HEK293 (cell line): ENCODE results near the gene TASP1.
"Not testable (repeated sequence)": the region's sequence is repeated elsewhere in the genome, so short reads cannot be mapped to it uniquely, and the experiment has no call there.

Experiments
- CTCF ChIA-PET: fragments of 350-600 bp; formaldehyde crosslinking; extraction: SDS; loops from one replicate; lab custom pipeline; 2021; ENCODE audit warnings: antibody characterized with exemption; lab: Yijun Ruan, JAX
- POLR2A ChIA-PET: fragments of 300-600 bp; formaldehyde crosslinking; extraction: SDS; loops from one replicate; lab custom pipeline; 2020; ENCODE audit warnings: antibody characterized with exemption, inconsistent platforms; lab: Yijun Ruan, JAX
- H3K27ac ChIP-seq: fragments of 200-500 bp; sonication (Bioruptor generic); 2 replicates; pipeline ENCODE4 v1.5.1; 2014; ENCODE audit warnings: low read depth, low read length, control low read depth, inconsistent platforms; ENCODE audit errors: extremely low read depth
- H3K36me3 ChIP-seq, 2 experiments: fragments of 200-500 bp in 1 of 2; sonication (Bioruptor generic) in 1 of 2; 1 replicate in 1 of 2; 2 replicates in 1 of 2; pipeline ENCODE4 v1.5.1; 2014 to 2017; ENCODE audit warnings: inconsistent platforms in 2 of 2, low read length in 2 of 2; ENCODE audit not compliant: control insufficient read depth in 2 of 2, insufficient read depth in 1 of 2
- H3K4me1 ChIP-seq: fragments of 200-500 bp; sonication (Bioruptor generic); 2 replicates; pipeline ENCODE4 v1.5.1; 2014; ENCODE audit warnings: mild to moderate bottlenecking, low read length, inconsistent platforms; ENCODE audit not compliant: control insufficient read depth, insufficient read depth
- H3K4me3 ChIP-seq: 2 replicates; pipeline ENCODE4 v1.5.1; 2011; ENCODE audit warnings: low read depth, mild to moderate bottlenecking, control low read depth, low read length, moderate library complexity
- H3K9me3 ChIP-seq: fragments of 200-500 bp; sonication (Bioruptor generic); 2 replicates; pipeline ENCODE4 v1.5.1; 2014; ENCODE audit warnings: low read depth, low read length, inconsistent platforms; ENCODE audit not compliant: control insufficient read depth, insufficient read depth
- GLI4 ChIP-seq: fragments of 450-650 bp; formaldehyde crosslinking; IDR thresholded peaks from 2 replicates; pipeline ENCODE4 v1.5.1; 2016; ENCODE audit warnings: missing biosample characterization, missing genetic modification characterization
- IKZF3 ChIP-seq: fragments of 450-650 bp; IDR thresholded peaks from 2 replicates; pipeline ENCODE4 v1.5.0; 2018; ENCODE audit warnings: missing biosample characterization, mild to moderate bottlenecking, missing genetic modification characterization, moderate library complexity
- KLF10 ChIP-seq: fragments of 450-650 bp; IDR thresholded peaks from 2 replicates; pipeline ENCODE4 v1.5.1; 2018; ENCODE audit warnings: missing biosample characterization, mild to moderate bottlenecking, missing genetic modification characterization
- KLF8 ChIP-seq: fragments of 450-650 bp; formaldehyde crosslinking; IDR thresholded peaks from 2 replicates; pipeline ENCODE4 v1.5.1; 2016; ENCODE audit warnings: missing biosample characterization, missing genetic modification characterization
- OSR2 ChIP-seq: fragments of 450-650 bp; formaldehyde crosslinking; IDR thresholded peaks from 2 replicates; pipeline ENCODE4 v1.5.1; 2016; ENCODE audit warnings: missing biosample characterization, missing genetic modification characterization
- RBAK ChIP-seq: fragments of 450-650 bp; formaldehyde crosslinking; IDR thresholded peaks from 2 replicates; pipeline ENCODE4 v1.5.1; 2016; ENCODE audit warnings: missing biosample characterization, missing genetic modification characterization
- SETDB1 ChIP-seq: IDR thresholded peaks from one replicate; pipeline ENCODE4 v1.6.1; 2017; ENCODE audit warnings: mild to moderate bottlenecking, low read length, moderate library complexity, mixed read lengths; ENCODE audit not compliant: insufficient read length
- SP2 ChIP-seq: fragments of 450-650 bp; formaldehyde crosslinking; IDR thresholded peaks from 2 replicates; pipeline ENCODE4 v1.5.1; 2016; ENCODE audit warnings: missing biosample characterization, missing genetic modification characterization
- ZBTB20 ChIP-seq: fragments of 450-650 bp; formaldehyde crosslinking; IDR thresholded peaks from 2 replicates; pipeline ENCODE4 v1.5.1; 2016; ENCODE audit warnings: missing biosample characterization, missing genetic modification characterization
- ZBTB48 ChIP-seq: fragments of 450-650 bp; formaldehyde crosslinking; IDR thresholded peaks from 2 replicates; pipeline ENCODE4 v1.5.1; 2016; ENCODE audit warnings: missing biosample characterization, missing genetic modification characterization
- ZIC2 ChIP-seq: fragments of 450-650 bp; formaldehyde crosslinking; IDR thresholded peaks from 2 replicates; pipeline ENCODE4 v1.5.1; 2016; ENCODE audit warnings: missing biosample characterization, missing genetic modification characterization
- ZNF10 ChIP-seq: fragments of 450-650 bp; formaldehyde crosslinking; IDR thresholded peaks from 2 replicates; pipeline ENCODE4 v1.5.1; 2017; ENCODE audit warnings: missing biosample characterization, missing genetic modification characterization
- ZNF114 ChIP-seq: fragments of 450-650 bp; formaldehyde crosslinking; IDR thresholded peaks from 2 replicates; pipeline ENCODE4 v1.5.0; 2017; ENCODE audit warnings: missing biosample characterization, missing genetic modification characterization
- ZNF132 ChIP-seq: fragments of 450-650 bp; formaldehyde crosslinking; IDR thresholded peaks from 2 replicates; pipeline ENCODE4 v1.5.1; 2017; ENCODE audit warnings: missing biosample characterization, missing genetic modification characterization, borderline replicate concordance
- ZNF335 ChIP-seq: fragments of 450-650 bp; formaldehyde crosslinking; conservative IDR thresholded peaks from 2 replicates; pipeline ENCODE4 v1.5.1; 2016; ENCODE audit warnings: missing biosample characterization, missing genetic modification characterization
- ZNF394 ChIP-seq: fragments of 450-650 bp; formaldehyde crosslinking; IDR thresholded peaks from 2 replicates; pipeline ENCODE4 v1.5.1; 2016; ENCODE audit warnings: missing biosample characterization, missing genetic modification characterization, mild to moderate bottlenecking, moderate library complexity, borderline replicate concordance
- ZNF544 ChIP-seq: fragments of 450-650 bp; formaldehyde crosslinking; IDR thresholded peaks from 2 replicates; pipeline ENCODE4 v1.5.0; 2017; ENCODE audit warnings: missing biosample characterization, missing genetic modification characterization
- ZNF629 ChIP-seq: fragments of 450-650 bp; formaldehyde crosslinking; IDR thresholded peaks from 2 replicates; pipeline ENCODE4 v1.5.1; 2017; ENCODE audit warnings: missing biosample characterization, missing genetic modification characterization
- ZNF707 ChIP-seq: fragments of 450-650 bp; formaldehyde crosslinking; IDR thresholded peaks from 2 replicates; pipeline ENCODE4 v1.5.1; 2016; ENCODE audit warnings: missing biosample characterization, missing genetic modification characterization
- ZNF776 ChIP-seq: fragments of 450-650 bp; formaldehyde crosslinking; IDR thresholded peaks from 2 replicates; pipeline ENCODE4 v1.5.0; 2017; ENCODE audit warnings: missing biosample characterization, missing genetic modification characterization, borderline replicate concordance
- ZNF792 ChIP-seq: fragments of 450-650 bp; formaldehyde crosslinking; IDR thresholded peaks from 2 replicates; pipeline ENCODE4 v1.5.1; 2016; ENCODE audit warnings: missing biosample characterization, missing genetic modification characterization
- ZNF830 ChIP-seq: fragments of 450-650 bp; IDR thresholded peaks from 2 replicates; pipeline ENCODE4 v1.5.0; 2018; ENCODE audit warnings: missing biosample characterization, missing genetic modification characterization, low read depth, mild to moderate bottlenecking, moderate library complexity
- TF ChIP-seq, protein P1 (sequence below): fragments of 450-650 bp; formaldehyde crosslinking; IDR thresholded peaks from 2 replicates; pipeline ENCODE4 v1.5.1; 2016; ENCODE audit warnings: missing biosample characterization, missing genetic modification characterization, borderline replicate concordance
- TF ChIP-seq, protein P2 (sequence below): fragments of 450-650 bp; formaldehyde crosslinking; IDR thresholded peaks from 2 replicates; pipeline ENCODE4 v1.5.1; 2016; ENCODE audit warnings: missing biosample characterization, missing genetic modification characterization
- TF ChIP-seq, protein P3 (sequence below): fragments of 450-650 bp; formaldehyde crosslinking; IDR thresholded peaks from 2 replicates; pipeline ENCODE4 v1.5.1; 2016; ENCODE audit warnings: missing biosample characterization, missing genetic modification characterization

TASP1 gene

DNA sequence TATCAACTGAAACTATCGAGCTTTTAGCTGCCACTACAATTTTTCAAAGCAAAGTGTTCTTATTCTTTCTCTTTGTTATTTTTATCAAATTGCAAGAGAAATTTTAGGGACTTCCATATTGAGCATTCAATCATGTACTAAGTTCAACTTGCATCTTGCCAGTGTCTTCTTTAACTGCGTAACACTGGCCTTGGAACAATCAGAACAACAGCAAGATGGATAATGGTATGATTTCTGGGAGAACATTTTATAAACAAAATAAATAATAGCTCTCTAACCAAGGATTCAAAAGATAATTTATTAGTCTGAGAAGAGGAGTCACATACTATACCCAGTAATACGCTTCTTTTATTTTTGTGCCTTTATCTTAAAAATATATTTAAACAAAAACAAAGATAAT lies 249.6 kb downstream of the TASP1 start:
- no peaks in the 10 kb centered on the region for H3K4me1 ChIP-seq
- TF ChIP-seq ZNF132 (tag by site-specific recombination) (no peak), ZNF792 (no peak), ZNF830 (tag by site-specific recombination) (no peak), SETDB1 (no peak), ZNF707 (tag by site-specific recombination) (no peak)
- no peaks in the 10 kb centered on the region for H3K9me3 ChIP-seq
- peaks cover 0 to 5% of the 10 kb centered on the region in 2 experiments; a peak in 1 of 3 replicates for H3K36me3 ChIP-seq
- POLR2A ChIA-PET = no interaction called here
- no peak overlapping the region for H3K27ac ChIP-seq
- CTCF ChIA-PET = interaction anchor here (0.6 kb wide), 1 partner anchor 528 kb away, joined by 3 read pairs; no protein-coding TSS in a partner anchor
- no peak overlapping the region for H3K4me3 ChIP-seq

DNA sequence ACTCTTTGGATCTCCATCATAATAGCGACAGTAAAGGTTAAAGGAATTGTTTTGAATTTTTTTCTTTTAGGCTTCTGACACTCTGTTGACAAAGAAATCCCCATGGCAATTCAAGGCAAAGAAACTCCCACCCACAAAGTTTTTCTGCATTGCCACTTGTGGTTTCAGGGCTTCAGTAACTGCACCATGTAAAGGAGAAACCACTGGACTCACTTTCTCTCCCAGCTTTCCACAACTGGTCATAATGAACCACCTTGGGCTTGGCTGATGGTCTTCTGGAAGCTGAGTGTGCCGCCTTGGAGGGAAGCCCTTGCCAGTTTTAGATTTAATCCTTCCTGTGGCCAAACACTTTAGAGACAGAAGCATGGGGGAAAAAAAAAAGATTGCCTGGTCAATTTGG lies 254.6 kb downstream of the TASP1 start:
- no peaks in the 10 kb centered on the region for H3K4me1 ChIP-seq
- no peaks in the 10 kb centered on the region for H3K9me3 ChIP-seq
- no peak for TF ChIP-seq IKZF3
- TF ChIP-seq SETDB1 = no peak
- TF ChIP-seq ZBTB20 (tag by site-specific recombination) = no peak
- TF ChIP-seq ZNF394 (tag by site-specific recombination) = no peak
- no peak for TF ChIP-seq ZNF10 (tag by site-specific recombination)
- no peak for TF ChIP-seq ZNF335
- no peak for TF ChIP-seq ZNF544
- no peak for TF ChIP-seq GLI4 (tag by site-specific recombination)
- no peak for TF ChIP-seq ZNF776 (tag by site-specific recombination)
- no peak for TF ChIP-seq ZNF792
- no peak for TF ChIP-seq ZNF629 (tag by site-specific recombination)
- TF ChIP-seq, protein P1, sequence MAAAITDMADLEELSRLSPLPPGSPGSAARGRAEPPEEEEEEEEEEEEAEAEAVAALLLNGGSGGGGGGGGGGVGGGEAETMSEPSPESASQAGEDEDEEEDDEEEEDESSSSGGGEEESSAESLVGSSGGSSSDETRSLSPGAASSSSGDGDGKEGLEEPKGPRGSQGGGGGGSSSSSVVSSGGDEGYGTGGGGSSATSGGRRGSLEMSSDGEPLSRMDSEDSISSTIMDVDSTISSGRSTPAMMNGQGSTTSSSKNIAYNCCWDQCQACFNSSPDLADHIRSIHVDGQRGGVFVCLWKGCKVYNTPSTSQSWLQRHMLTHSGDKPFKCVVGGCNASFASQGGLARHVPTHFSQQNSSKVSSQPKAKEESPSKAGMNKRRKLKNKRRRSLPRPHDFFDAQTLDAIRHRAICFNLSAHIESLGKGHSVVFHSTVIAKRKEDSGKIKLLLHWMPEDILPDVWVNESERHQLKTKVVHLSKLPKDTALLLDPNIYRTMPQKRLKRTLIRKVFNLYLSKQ (tag by site-specific recombination) = no peak
- H3K4me3 ChIP-seq = no peak overlapping the region
- H3K27ac ChIP-seq = no peak overlapping the region
- CTCF ChIA-PET = interaction anchor here (0.6 kb wide), 1 partner anchor 178 kb away, joined by 3 read pairs; no protein-coding TSS in a partner anchor
- peaks cover 0 to 5% of the 10 kb centered on the region in 2 experiments; a peak in 1 of 3 replicates for H3K36me3 ChIP-seq
- POLR2A ChIA-PET = no interaction called here

DNA sequence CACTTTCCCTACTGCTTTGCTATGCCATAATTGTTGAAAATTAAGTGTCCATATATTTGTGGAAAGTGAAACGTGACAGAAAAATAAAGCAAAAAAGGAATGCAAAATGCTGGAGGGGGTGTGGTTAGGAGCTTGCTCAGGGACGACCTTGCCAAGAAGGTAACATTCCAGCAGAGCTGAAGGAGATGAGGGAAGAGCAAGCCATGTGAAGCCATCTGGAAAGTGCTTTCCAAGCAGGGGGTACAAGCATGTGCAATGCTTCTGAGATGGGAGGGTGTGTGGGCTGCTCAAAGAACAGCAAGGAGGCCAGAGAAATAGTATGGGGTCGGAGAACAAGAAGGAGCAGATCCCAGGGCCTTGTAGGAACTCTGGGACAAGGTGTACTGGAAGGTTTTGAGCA lies 255.9 kb downstream of the TASP1 start:
- Histone ChIP-seq H3K4me1 (no peaks in the 10 kb centered on the region), H3K36me3 (peaks cover 0 to 2% of the 10 kb centered on the region in 2 experiments; a peak in 1 of 3 replicates), H3K4me3 (no peak overlapping the region), H3K27ac (no peak overlapping the region), H3K9me3 (no peaks in the 10 kb centered on the region)
- ChIA-PET CTCF (no interaction called here), POLR2A (no interaction called here)
- TF ChIP-seq, protein P2, sequence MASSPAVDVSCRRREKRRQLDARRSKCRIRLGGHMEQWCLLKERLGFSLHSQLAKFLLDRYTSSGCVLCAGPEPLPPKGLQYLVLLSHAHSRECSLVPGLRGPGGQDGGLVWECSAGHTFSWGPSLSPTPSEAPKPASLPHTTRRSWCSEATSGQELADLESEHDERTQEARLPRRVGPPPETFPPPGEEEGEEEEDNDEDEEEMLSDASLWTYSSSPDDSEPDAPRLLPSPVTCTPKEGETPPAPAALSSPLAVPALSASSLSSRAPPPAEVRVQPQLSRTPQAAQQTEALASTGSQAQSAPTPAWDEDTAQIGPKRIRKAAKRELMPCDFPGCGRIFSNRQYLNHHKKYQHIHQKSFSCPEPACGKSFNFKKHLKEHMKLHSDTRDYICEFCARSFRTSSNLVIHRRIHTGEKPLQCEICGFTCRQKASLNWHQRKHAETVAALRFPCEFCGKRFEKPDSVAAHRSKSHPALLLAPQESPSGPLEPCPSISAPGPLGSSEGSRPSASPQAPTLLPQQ = no peak
- TF ChIP-seq ZBTB48 (tag by site-specific recombination) (no peak), OSR2 (tag by site-specific recombination) (no peak), RBAK (tag by site-specific recombination) (no peak), SP2 (no peak), ZIC2 (tag by site-specific recombination) (no peak), KLF8 (tag by site-specific recombination) (no peak), ZNF114 (tag by site-specific recombination) (no peak), KLF10 (tag by site-specific recombination) (no peak)
- TF ChIP-seq, protein P3, sequence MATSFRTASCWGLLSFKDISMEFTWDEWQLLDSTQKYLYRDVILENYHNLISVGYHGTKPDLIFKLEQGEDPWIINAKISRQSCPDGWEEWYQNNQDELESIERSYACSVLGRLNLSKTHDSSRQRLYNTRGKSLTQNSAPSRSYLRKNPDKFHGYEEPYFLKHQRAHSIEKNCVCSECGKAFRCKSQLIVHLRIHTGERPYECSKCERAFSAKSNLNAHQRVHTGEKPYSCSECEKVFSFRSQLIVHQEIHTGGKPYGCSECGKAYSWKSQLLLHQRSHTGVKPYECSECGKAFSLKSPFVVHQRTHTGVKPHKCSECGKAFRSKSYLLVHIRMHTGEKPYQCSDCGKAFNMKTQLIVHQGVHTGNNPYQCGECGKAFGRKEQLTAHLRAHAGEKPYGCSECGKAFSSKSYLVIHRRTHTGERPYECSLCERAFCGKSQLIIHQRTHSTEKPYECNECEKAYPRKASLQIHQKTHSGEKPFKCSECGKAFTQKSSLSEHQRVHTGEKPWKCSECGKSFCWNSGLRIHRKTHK (tag by site-specific recombination) = no peak

DNA sequence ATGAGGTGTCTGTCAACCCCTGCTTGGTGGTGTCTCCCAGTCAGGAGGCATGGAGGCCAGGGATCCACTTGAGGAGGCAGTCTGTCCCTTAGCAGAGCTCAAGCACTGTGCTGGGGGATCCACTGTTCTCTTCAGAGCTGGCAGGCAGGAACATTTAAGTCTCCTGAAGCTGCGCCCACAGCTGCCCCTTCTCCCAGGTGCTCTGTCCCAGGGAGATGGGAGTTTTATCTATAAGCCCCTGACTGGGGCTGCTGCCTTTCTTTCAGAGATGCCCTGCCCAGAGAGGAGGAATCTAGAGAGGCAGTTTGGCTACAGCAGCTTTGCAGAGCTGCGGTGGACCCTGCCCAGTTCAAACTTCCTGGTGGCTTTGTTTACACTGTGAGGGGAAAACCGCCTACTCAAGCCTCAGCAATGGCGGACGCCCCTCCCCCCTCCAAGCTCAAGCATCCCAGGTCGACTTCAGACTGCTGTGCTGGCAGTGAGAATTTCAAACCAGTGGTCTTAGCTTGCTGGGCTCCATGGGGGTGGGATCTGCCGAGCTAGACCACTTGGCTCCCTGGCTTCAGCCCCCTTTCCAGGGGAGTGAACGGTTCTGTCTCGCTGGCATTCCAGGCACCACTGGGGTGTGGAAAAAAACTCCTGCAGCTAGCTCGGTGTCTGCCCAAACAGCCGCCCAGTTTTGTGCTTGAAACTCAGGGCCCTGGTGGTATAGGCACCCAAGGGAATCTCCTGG lies 258.1 kb downstream of the TASP1 start:
- H3K36me3 ChIP-seq, H3K4me1 ChIP-seq, CTCF ChIA-PET, H3K9me3 ChIP-seq, POLR2A ChIA-PET, H3K4me3 ChIP-seq, H3K27ac ChIP-seq: not testable (repeated sequence)
